DMS153 (cell line): Measurements from ENCODE around the gene GAL.

Source experiments
- DNase-seq: peaks from one replicate; lab custom pipeline; 2025; lab: John Stamatoyannopoulos, UW

The GAL gene

GRCh38 chr11:68682531-68682961 lies 1.8 kb upstream of the GAL start:
- DNase-seq, result no peak

GRCh38 chr11:68683121-68683520 lies 1.2 kb upstream of the GAL start:
- DNase-seq, result no peak

DNA sequence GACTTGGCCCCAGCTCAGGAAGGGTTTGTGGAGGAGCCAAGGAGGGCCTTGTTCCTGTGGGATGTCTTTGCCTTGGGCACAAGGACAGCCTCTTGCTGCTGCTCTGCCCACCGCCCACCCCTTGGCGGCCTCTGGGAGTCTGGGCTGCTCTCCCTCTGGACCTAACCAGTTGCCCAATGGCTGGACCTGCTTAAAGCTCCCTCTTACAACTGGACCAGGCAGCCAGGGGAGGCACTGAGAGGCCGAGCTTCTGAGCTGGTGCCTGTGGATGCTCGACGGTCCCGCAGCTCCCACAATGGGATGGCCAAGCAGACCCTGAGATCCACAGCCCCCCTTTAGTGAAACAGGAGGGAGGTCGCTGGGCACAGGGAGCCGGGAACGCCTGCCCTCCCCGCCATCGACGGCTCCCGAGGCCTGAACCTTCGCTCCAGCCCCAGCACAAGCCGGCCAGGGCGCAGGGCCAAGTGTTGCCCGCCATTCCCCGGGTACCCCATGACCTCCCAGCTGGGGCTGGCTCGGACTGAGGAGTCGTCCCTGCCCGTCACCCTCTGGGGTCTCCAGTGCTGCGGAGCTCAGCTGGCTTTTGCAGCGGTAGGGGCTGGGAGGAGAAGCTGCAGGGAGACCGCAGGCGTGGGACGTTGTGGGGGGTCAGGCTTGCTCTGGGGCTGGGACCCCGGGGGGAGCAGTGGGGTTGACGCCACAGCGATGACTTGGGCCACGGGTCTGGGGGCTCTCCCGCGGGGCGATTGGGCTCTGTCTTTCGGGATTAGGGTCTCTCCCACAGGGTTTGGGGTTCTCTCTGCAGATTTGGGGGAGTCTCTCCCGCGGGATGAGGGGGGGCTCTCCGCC lies 584 bp upstream of the GAL start:
- DNase-seq, result no peak

- DNase-seq, result no peak
These were observed 1.5 kb downstream of the GAL start for GRCh38 chr11:68685656-68686380.

DNA sequence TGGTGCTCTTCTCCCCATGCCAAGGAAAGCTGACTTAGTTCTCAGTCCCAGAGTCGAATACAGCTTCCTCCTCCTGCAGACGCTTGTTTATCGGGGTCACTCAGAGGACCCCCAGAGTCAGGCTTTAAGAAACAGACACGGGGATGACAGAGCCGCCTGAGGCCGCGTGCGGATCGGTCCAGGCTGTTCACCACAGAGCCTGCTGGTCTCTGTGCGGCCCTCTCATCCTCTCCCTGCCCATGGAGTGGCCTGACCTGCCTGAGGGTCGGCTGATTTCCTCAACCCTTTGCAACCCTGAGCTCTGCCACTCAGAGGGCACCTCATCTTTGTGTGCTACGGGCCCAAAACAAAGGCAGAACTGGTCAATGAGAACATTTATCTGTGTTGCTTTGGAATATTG lies 2.1 kb downstream of the GAL start:
- no peak for DNase-seq

DNA sequence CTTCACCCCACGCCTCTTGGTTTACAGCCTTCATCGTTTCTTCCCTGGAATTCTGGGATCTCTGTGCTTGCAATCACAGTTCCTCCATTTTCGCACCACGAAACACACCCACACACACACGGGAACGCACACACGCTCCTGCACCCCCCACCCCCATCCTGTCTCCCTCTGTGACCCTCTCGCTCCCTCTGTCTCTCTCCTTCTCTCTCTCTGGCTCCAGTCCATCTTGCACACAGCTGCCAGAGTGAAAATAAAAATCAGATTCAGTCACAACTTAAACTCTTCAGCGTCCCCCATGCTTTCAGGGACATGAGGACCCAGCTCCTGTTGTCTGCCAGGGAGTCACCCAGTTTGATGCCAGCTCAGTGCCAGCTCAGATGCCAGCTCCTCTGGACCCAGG lies 3.0 kb downstream of the GAL start:
- DNase-seq, result no peak

GRCh38 chr11:68687986-68688385 lies 3.6 kb downstream of the GAL start:
- no peak for DNase-seq

DNA sequence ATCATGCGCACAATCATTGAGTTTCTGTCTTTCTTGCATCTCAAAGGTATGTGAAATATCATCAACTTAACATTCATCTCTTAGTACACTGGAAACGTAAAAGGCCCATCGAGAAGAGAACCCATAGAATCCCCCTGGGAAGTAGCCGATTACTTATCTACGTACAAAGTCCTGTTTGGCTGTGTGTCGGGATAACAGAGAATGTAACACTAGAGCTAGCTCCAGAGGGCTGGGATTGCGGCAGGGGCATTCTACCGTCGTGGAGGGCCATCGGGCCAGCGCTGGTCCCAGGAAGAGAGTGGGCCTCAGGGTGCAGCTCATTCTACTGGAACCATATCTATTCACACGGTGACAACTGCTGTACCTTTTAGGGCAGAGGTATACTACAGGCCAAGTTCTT lies 4.5 kb downstream of the GAL start:
- no peak for DNase-seq

GRCh38 chr11:68689737-68690625 lies 5.6 kb downstream of the GAL start:
- no peak for DNase-seq

GRCh38 chr11:68690671-68691401 lies 6.5 kb downstream of the GAL start:
- DNase-seq, result no peak

GRCh38 chr11:68691402-68691784 lies 7.0 kb downstream of the GAL start:
- no peak for DNase-seq

GRCh38 chr11:68692115-68692514 lies 7.8 kb downstream of the GAL start:
- DNase-seq, result no peak

DNA sequence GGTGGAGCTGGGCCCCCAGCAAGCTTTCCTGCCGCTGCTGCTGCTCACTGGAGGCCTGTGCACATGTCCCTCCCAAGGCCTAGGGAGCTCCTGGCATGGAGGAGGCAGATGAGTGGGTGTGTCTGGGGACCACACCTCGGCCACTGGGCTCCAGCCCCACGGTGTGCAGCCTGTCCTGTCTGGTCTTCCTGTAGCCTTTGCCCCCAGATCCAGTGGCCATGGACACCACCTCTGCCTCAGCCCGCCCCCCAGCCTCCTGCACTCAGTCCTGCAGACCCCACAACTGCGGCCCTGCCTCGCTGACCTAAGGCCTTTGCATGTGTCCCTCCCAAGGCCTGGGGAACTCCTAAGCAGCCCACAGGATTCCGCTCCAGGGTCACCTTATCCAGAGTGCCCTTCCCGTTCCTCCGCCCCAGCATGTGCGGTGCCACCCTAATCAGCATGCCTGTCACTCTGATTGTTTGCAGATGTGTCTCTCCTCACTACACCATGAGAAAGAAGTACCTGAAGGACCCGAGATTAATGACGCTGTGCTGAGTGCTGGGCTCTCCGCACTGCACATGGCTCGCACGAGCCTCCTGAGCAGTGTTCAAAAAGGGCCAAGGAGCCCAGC lies 8.6 kb downstream of the GAL start:
- DNase-seq, result no peak

DNA sequence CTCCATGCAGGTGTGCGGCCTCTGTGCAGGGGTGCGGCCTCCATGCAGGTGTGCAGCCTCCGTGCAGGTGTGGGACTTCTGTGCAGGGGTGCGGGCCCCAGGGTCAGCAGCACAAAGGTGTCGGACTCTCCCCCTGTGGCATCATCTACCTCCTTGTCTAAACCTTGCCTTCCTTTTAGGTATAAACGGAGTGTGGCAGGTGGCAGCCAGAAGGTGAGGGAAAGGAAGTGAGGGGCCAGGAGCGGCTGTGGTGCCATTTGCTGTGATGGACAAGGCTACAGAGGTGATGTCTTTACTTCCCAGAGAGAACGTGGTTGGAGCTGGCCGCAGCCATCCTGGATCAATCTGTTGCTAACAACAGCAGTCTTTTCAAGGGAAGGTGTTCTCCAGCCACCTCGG lies 9.1 kb downstream of the GAL start:
- DNase-seq, result no peak

GRCh38 chr11:68694431-68695297 lies 10.3 kb downstream of the GAL start:
- DNase-seq, result no peak

GRCh38 chr11:68695531-68695930 lies 11.2 kb downstream of the GAL start:
- DNase-seq, result no peak

DNA sequence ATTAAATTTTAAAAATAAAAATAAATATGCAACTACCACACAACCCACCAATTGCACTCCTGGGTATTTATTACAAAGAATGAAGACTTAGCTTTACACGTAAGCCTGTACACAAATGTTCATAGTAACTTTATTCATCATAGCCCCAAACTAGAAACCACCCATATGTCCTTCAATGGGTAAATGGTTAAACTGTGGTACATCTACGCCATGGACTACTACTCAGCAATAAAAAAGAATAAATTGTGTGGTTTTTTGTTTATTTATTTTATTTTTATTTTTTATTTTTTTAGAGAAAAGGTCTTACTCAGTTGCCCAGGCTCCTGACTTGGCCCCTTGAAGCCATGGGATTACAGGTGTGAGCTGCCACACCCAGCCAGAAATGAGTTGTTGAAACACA lies 14.6 kb downstream of the GAL start:
- DNase-seq, result no peak

DNA sequence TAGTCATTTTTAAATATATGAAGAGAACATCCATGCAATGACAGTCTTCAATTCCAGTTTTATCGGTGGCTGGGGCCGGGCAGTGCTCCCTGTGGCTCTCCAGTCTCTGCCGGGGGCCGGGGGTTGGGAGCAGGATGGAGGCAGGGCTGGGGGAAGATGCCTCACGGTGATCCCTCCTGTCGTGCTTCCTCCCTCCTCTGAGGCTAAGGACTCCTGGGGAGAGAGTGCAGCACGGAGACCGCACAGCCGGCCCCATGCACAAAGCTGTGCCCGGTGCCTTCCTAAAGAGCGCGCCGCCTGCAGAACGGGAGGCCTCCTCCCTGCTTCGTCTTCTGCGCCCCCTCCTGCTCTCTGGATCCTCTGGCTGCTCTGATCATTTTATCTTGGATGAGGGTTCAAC lies 20.5 kb downstream of the GAL start:
- no peak for DNase-seq

DNA sequence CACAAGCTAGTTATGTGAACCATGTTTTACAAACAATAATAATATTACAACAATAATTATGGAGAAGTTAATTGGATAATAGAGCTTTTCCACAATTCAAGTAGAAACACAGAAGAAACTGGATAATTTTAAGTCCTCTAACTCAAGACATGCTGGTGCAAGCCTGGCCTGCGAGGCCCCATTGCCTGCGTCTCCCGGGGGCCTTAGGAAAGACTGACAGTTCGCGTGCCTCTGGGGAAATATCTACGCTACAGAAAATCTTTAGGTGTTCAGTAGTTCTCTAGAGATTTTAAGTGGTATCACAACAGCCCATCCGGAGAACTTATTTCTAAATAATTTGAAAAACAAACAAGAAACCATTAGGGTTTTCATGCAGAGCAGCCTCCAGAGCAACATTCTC lies 23.2 kb downstream of the GAL start:
- DNase-seq, result no peak

GRCh38 chr11:68709062-68709461 lies 24.7 kb downstream of the GAL start:
- no peak for DNase-seq
